HepG2 (cell line): ENCODE data around the gene ADAMTS16.

Experiments used
- KLF12 ChIP-seq: sonication (generic); formaldehyde crosslinking; IDR thresholded peaks from 2 replicates; pipeline ENCODE4 v1.4.0; 2020; ENCODE audit warnings: missing genetic modification reagents, borderline replicate concordance
- MAFK ChIP-seq, 2 experiments: IDR thresholded peaks in 1 of 2; conservative IDR thresholded peaks in 1 of 2; 2 replicates each; pipeline ENCODE4 v1.6.1; 2011; ENCODE audit warnings: improper control_type of control experiment in 2 of 2, low read length in 2 of 2
- MED8 ChIP-seq: sonication (generic); formaldehyde crosslinking; IDR thresholded peaks from 2 replicates; pipeline ENCODE4 v1.8.1; 2023; ENCODE audit warnings: mild to moderate bottlenecking, missing genetic modification reagents; ENCODE audit not compliant: insufficient replicate concordance
- MTF1 ChIP-seq: sonication (generic); formaldehyde crosslinking; IDR thresholded peaks from 2 replicates; pipeline ENCODE4 v1.5.0; 2020; ENCODE audit warnings: missing genetic modification reagents
- POLR2A ChIP-seq, 2 experiments: IDR thresholded peaks; 2 replicates each; pipeline ENCODE4 v1.6.1; 2011; ENCODE audit warnings: low read depth in 2 of 2, low read length in 2 of 2, mild to moderate bottlenecking in 1 of 2, moderate library complexity in 1 of 2; ENCODE audit not compliant: insufficient read depth in 1 of 2
- ZNF780A ChIP-seq: sonication (generic); formaldehyde crosslinking; IDR thresholded peaks from 2 replicates; pipeline ENCODE4 v1.8.0; 2022; ENCODE audit warnings: mild to moderate bottlenecking, missing genetic modification reagents, moderate library complexity
- TF ChIP-seq, protein P1 (sequence below): sonication (generic); formaldehyde crosslinking; IDR thresholded peaks from 2 replicates; pipeline ENCODE4 v1.4.0; 2020; ENCODE audit warnings: low read depth, mild to moderate bottlenecking, missing genetic modification reagents
- TF ChIP-seq, protein P2 (sequence below): sonication (generic); formaldehyde crosslinking; IDR thresholded peaks from 2 replicates; pipeline ENCODE4 v1.4.0; 2020; ENCODE audit warnings: missing genetic modification reagents
- TF ChIP-seq, protein P3 (sequence below): sonication (generic); formaldehyde crosslinking; IDR thresholded peaks from 2 replicates; pipeline ENCODE4 v1.4.0; 2020; ENCODE audit warnings: low read depth, mild to moderate bottlenecking, missing genetic modification reagents
- TF ChIP-seq, protein P4 (sequence below): sonication (generic); formaldehyde crosslinking; IDR thresholded peaks from 2 replicates; pipeline ENCODE4 v1.5.0; 2020; ENCODE audit warnings: mild to moderate bottlenecking, missing genetic modification reagents, moderate library complexity

DNA sequence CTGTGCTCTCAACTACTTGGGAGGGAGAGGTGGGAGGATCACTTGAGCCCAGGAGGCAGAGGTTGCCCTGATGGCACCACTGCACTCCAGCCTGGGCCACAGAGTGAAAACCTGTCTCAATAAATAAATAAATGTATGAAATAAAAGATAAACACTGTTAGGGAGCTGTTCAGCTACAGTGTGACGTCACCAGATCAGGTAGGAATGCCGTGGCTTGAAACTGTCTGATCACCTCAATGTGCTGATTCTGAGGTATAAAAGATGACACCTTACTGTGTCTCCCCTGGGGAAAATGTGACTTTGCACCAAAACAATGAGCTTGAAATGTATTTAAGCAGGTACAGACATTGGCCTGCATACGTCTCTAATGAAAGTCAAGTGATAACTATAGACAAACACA lies 133.3 kb downstream of the ADAMTS16 start:
- TF ChIP-seq, protein P1, sequence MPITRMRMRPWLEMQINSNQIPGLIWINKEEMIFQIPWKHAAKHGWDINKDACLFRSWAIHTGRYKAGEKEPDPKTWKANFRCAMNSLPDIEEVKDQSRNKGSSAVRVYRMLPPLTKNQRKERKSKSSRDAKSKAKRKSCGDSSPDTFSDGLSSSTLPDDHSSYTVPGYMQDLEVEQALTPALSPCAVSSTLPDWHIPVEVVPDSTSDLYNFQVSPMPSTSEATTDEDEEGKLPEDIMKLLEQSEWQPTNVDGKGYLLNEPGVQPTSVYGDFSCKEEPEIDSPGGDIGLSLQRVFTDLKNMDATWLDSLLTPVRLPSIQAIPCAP = no peak
- TF ChIP-seq, protein P2, sequence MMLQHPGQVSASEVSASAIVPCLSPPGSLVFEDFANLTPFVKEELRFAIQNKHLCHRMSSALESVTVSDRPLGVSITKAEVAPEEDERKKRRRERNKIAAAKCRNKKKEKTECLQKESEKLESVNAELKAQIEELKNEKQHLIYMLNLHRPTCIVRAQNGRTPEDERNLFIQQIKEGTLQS (CRISPR knock-in tag) = no peak
- TF ChIP-seq POLR2A (IDR thresholded peaks at IDR 0.05; ENCODE audit: insufficient read depth in 1 of 2, low read depth in 2 of 2, low read length in 2 of 2) = no peak
- TF ChIP-seq ZNF780A = no peak
- no peak for TF ChIP-seq MAFK (conservative IDR thresholded peaks at IDR 0.05 in 1 of 2, IDR thresholded peaks at IDR 0.05 in 1 of 2; ENCODE audit: low read length in 2 of 2)
- no peak for TF ChIP-seq MED8
- TF ChIP-seq, protein P3, sequence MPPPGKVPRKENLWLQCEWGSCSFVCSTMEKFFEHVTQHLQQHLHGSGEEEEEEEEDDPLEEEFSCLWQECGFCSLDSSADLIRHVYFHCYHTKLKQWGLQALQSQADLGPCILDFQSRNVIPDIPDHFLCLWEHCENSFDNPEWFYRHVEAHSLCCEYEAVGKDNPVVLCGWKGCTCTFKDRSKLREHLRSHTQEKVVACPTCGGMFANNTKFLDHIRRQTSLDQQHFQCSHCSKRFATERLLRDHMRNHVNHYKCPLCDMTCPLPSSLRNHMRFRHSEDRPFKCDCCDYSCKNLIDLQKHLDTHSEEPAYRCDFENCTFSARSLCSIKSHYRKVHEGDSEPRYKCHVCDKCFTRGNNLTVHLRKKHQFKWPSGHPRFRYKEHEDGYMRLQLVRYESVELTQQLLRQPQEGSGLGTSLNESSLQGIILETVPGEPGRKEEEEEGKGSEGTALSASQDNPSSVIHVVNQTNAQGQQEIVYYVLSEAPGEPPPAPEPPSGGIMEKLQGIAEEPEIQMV (CRISPR knock-in tag) = no peak
- TF ChIP-seq MTF1 (CRISPR knock-in tag) = no peak
- TF ChIP-seq, protein P4, sequence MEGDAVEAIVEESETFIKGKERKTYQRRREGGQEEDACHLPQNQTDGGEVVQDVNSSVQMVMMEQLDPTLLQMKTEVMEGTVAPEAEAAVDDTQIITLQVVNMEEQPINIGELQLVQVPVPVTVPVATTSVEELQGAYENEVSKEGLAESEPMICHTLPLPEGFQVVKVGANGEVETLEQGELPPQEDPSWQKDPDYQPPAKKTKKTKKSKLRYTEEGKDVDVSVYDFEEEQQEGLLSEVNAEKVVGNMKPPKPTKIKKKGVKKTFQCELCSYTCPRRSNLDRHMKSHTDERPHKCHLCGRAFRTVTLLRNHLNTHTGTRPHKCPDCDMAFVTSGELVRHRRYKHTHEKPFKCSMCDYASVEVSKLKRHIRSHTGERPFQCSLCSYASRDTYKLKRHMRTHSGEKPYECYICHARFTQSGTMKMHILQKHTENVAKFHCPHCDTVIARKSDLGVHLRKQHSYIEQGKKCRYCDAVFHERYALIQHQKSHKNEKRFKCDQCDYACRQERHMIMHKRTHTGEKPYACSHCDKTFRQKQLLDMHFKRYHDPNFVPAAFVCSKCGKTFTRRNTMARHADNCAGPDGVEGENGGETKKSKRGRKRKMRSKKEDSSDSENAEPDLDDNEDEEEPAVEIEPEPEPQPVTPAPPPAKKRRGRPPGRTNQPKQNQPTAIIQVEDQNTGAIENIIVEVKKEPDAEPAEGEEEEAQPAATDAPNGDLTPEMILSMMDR (CRISPR knock-in tag) = no peak
- no peak for TF ChIP-seq KLF12 (CRISPR knock-in tag)
